ENCODE results near the gene DDX1. TPM values are rescaled to one million over a fixed set of nuclear protein-coding genes. Genes with fewer than 3 reads are reported as not detected.

The DDX1 gene
- total RNA-seq, 2 experiments from 2014 or later, result 42.7 to 91.8 TPM

- TF ChIP-seq EZH2phosphoT487 (IDR thresholded peaks at IDR 0.05; ENCODE audit: borderline replicate concordance, low read depth, low read length) (no peak), CTCF (conservative IDR thresholded peaks at IDR 0.05; ENCODE audit: low read length) (no peak)
- Histone ChIP-seq H3K36me3 (ENCODE audit: insufficient read depth, low read length) (peaks cover 21% of the 10 kb centered on the region), H3K79me2 (ENCODE audit: insufficient read depth, low read depth, low read length) (no peaks in the 10 kb centered on the region), H3K4me1 (ENCODE audit: insufficient read depth, low read length, poor library complexity, severe bottlenecking) (no peaks in the 10 kb centered on the region), H4K20me1 (ENCODE audit: insufficient read depth, low read length) (no peaks in the 10 kb centered on the region), H3K4me2 (ENCODE audit: low read length) (no peak overlapping the region), H3K4me3 (ENCODE audit: low read depth, low read length, poor library complexity, severe bottlenecking) (no peak overlapping the region), H3K27ac (ENCODE audit: low read depth, low read length, poor library complexity, severe bottlenecking) (no peak overlapping the region), H3K9me3 (ENCODE audit: low read length) (no peaks in the 10 kb centered on the region), H2AFZ (ENCODE audit: low read length) (no peak overlapping the region), H3K9me2 (ENCODE audit: insufficient read depth, low read length) (no peaks in the 10 kb centered on the region)
- no TSS peak for BruUV-seq (replicated peaks)
- DNase-seq (ENCODE audit: low spot score), result no peak
- intact Hi-C loops (cut with micrococcal nuclease; ENCODE audit: unreplicated experiment), result no loop called here
- ChIA-PET POLR2A (interaction anchor here (0.6 to 0.9 kb wide), 2 partner anchors 13 to 33 kb away, joined by 3 read pairs; no protein-coding TSS in a partner anchor), CTCF (ENCODE audit: unreplicated experiment) (no interaction called here)
Measured at GRCh38 chr2:15642815-15643500, 51.3 kb downstream of the DDX1 start.

GRCh38 chr2:15643791-15644585 is 52.3 kb downstream of the DDX1 start:
- Histone ChIP-seq H3K4me2 (ENCODE audit: low read length) (no peak overlapping the region), H3K9me2 (ENCODE audit: insufficient read depth, low read length) (no peaks in the 10 kb centered on the region), H3K27ac (ENCODE audit: low read depth, low read length, poor library complexity, severe bottlenecking) (no peak overlapping the region), H4K20me1 (ENCODE audit: insufficient read depth, low read length) (no peaks in the 10 kb centered on the region), H3K9me3 (ENCODE audit: low read length) (no peaks in the 10 kb centered on the region), H3K36me3 (ENCODE audit: insufficient read depth, low read length) (peaks cover 12% of the 10 kb centered on the region; the same call in 1 of the 2 replicates), H3K4me1 (ENCODE audit: insufficient read depth, low read length, poor library complexity, severe bottlenecking) (no peaks in the 10 kb centered on the region), H3K4me3 (ENCODE audit: low read depth, low read length, poor library complexity, severe bottlenecking) (no peak overlapping the region), H2AFZ (ENCODE audit: low read length) (no peak overlapping the region), H3K79me2 (ENCODE audit: insufficient read depth, low read depth, low read length) (no peaks in the 10 kb centered on the region)
- intact Hi-C loops (cut with micrococcal nuclease; ENCODE audit: unreplicated experiment), result no loop called here
- CTCF ChIA-PET (ENCODE audit: unreplicated experiment), result no interaction called here
- BruUV-seq (replicated peaks), result no TSS peak
- TF ChIP-seq CTCF (conservative IDR thresholded peaks at IDR 0.05; ENCODE audit: low read length), result no peak
- no peak for TF ChIP-seq EZH2phosphoT487 (IDR thresholded peaks at IDR 0.05; ENCODE audit: borderline replicate concordance, low read depth, low read length)
- no peak for DNase-seq (ENCODE audit: low spot score)
- POLR2A ChIA-PET, result interaction anchor here (0.9 kb wide), 1 partner anchor 14 kb away, joined by 3 read pairs; no protein-coding TSS in a partner anchor

GRCh38 chr2:15645300-15645699 is 53.6 kb downstream of the DDX1 start:
- CTCF ChIA-PET (ENCODE audit: unreplicated experiment), result no interaction called here
- intact Hi-C loops (cut with micrococcal nuclease; ENCODE audit: unreplicated experiment), result no loop called here
- Histone ChIP-seq H3K4me3 (ENCODE audit: low read depth, low read length, poor library complexity, severe bottlenecking) (no peak overlapping the region), H3K4me2 (ENCODE audit: low read length) (no peak overlapping the region), H2AFZ (ENCODE audit: low read length) (no peak overlapping the region), H3K79me2 (ENCODE audit: insufficient read depth, low read depth, low read length) (no peaks in the 10 kb centered on the region), H3K27ac (ENCODE audit: low read depth, low read length, poor library complexity, severe bottlenecking) (no peak overlapping the region), H3K4me1 (ENCODE audit: insufficient read depth, low read length, poor library complexity, severe bottlenecking) (no peaks in the 10 kb centered on the region), H4K20me1 (ENCODE audit: insufficient read depth, low read length) (no peaks in the 10 kb centered on the region), H3K9me2 (ENCODE audit: insufficient read depth, low read length) (no peaks in the 10 kb centered on the region), H3K36me3 (ENCODE audit: insufficient read depth, low read length) (peaks cover 7% of the 10 kb centered on the region; the same call in 1 of the 2 replicates), H3K9me3 (ENCODE audit: low read length) (no peaks in the 10 kb centered on the region)
- DNase-seq (ENCODE audit: low spot score), result no peak
- POLR2A ChIA-PET, result no interaction called here
- no TSS peak for BruUV-seq (replicated peaks)
- TF ChIP-seq EZH2phosphoT487 (IDR thresholded peaks at IDR 0.05; ENCODE audit: borderline replicate concordance, low read depth, low read length), result no peak
- no peak for TF ChIP-seq CTCF (conservative IDR thresholded peaks at IDR 0.05; ENCODE audit: low read length)
